GM12801 (cell line): ENCODE results near the gene UMAD1.

Source experiments
- CTCF ChIP-seq: IDR thresholded peaks from one replicate; pipeline ENCODE4 v1.5.1; 2011; ENCODE audit warnings: control low read depth; ENCODE audit not compliant: insufficient read length; ENCODE audit errors: extremely low read depth

UMAD1 gene

GRCh38 chr7:7681936-7682329, 41.4 kb downstream of the UMAD1 start:
- no peak for TF ChIP-seq CTCF

GRCh38 chr7:7682861-7683260, 42.3 kb downstream of the UMAD1 start:
- no peak for TF ChIP-seq CTCF

GRCh38 chr7:7686811-7687508, 46.4 kb downstream of the UMAD1 start:
- TF ChIP-seq CTCF: no peak

GRCh38 chr7:7687800-7688199, 47.2 kb downstream of the UMAD1 start:
- no peak for TF ChIP-seq CTCF

GRCh38 chr7:7688310-7688709, 47.8 kb downstream of the UMAD1 start:
- no peak for TF ChIP-seq CTCF

- TF ChIP-seq CTCF: no peak
These were observed 48.4 kb downstream of the UMAD1 start for GRCh38 chr7:7688956-7689355.

GRCh38 chr7:7693881-7694280, 53.3 kb downstream of the UMAD1 start:
- no peak for TF ChIP-seq CTCF
